AG09319 (cell line): ENCODE data around the gene ZNF629.

Source experiments
- DNase-seq: peaks from one replicate; pipeline ENCODE4 v3.0.0-alpha.2; 2010; ENCODE audit warnings: low read depth; ENCODE audit errors: extremely low read depth
- TF ChIP-seq, protein P1 (sequence below): IDR thresholded peaks from 2 replicates; pipeline ENCODE4 v1.5.1; 2011; ENCODE audit warnings: low read depth, mild to moderate bottlenecking, inconsistent platforms, low read length, moderate library complexity

Gene ZNF629

DNA sequence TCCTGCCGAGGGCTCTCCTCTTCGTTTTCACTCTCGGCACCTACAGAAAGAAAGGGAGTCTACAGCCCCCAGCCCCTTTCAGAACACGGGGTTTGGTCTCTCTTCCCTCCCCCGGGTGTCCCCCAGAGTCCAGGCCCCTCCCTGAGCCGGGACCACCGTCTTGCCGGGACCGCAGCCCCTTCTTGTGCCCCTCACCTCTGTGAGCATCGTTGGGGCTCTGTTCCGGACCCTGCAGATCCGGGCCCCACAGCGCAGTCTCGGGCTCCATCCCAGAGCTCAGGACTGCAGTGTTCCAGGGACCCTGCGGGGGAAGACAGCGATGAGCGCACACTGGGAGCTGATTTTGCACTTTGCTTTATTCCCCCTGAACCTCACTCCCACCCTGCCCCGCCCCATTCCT lies 2.8 kb downstream of the ZNF629 start:
- TF ChIP-seq, protein P1, sequence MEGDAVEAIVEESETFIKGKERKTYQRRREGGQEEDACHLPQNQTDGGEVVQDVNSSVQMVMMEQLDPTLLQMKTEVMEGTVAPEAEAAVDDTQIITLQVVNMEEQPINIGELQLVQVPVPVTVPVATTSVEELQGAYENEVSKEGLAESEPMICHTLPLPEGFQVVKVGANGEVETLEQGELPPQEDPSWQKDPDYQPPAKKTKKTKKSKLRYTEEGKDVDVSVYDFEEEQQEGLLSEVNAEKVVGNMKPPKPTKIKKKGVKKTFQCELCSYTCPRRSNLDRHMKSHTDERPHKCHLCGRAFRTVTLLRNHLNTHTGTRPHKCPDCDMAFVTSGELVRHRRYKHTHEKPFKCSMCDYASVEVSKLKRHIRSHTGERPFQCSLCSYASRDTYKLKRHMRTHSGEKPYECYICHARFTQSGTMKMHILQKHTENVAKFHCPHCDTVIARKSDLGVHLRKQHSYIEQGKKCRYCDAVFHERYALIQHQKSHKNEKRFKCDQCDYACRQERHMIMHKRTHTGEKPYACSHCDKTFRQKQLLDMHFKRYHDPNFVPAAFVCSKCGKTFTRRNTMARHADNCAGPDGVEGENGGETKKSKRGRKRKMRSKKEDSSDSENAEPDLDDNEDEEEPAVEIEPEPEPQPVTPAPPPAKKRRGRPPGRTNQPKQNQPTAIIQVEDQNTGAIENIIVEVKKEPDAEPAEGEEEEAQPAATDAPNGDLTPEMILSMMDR: no peak
- DNase-seq: no peak

DNA sequence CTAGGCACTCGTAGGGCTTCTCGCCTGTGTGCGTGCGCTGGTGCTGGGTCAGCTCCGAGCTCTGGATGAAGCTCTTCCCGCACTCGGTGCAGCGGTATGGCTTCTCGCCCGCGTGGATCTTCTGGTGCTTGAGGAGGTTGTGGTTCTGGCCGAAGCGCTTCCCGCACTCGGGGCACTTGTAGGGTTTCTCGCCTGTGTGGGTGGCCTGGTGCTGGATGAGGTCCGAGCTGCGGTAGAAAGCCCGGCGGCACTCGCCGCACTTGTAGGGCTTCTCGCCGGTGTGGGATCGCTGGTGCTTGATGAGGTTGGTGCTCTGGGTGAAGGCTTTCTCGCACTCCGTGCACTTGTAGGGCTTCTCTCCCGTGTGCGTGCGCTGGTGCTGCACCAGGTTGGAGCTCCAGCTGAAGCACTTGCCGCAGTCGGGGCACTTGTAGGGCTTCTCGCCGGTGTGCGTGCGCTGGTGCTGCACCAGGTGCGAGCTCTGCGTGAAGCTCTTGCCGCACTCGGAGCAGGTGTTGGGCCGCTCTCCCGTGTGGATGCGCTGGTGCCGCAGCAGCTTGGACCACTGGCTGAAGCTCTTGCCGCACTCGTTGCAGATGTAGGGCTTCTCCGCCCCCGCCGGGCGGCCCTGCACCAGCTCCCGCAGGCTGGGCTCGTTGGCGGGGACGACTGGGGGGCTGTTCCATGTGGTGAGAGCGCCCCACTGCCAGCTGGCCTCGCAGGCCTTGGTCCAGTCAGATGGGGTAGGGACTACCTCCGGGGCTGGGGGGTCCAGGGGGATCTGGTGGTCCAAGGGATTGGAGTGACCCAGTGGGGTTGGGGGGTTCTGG lies 3.5 kb downstream of the ZNF629 start:
- TF ChIP-seq, protein P1: no peak
- DNase-seq: no peak

DNA sequence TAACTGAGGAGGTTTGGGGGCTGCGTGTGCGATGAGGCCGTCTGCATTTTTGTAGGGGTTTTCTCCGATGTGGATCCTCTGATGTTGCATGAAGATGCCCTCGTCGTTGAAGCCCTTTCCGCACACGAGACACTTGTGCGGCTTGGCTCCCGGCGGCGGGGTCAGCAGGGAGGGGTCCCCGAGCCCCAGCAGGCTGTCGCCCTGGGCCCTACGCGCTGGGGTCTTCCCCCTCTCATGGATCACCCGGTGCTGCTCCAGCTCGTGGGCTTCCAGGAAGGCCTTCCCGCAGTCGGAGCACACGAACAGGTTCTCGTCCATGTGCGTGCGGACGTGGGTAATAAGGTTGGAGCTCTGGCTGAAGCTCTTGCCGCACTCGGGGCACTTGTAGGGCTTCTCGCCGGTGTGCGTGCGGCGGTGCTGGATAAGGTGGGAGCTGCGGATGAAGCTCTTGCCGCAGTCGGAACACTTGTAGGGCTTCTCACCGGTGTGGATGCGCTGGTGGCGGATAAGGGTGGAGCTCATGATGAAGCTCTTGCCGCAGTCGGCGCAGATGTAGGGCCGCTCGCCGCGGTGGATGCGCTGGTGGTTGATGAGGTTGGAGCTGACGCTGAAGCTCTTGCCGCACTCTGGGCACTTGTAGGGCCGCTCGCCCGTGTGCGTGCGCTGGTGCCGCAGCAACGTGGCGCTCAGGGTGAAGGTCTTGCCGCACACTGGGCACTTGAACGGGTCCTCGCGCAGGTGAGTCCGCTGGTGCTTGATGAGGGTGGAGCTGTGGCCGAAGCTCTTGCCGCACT lies 4.3 kb downstream of the ZNF629 start:
- DNase-seq: no peak
- TF ChIP-seq, protein P1: no peak

DNA sequence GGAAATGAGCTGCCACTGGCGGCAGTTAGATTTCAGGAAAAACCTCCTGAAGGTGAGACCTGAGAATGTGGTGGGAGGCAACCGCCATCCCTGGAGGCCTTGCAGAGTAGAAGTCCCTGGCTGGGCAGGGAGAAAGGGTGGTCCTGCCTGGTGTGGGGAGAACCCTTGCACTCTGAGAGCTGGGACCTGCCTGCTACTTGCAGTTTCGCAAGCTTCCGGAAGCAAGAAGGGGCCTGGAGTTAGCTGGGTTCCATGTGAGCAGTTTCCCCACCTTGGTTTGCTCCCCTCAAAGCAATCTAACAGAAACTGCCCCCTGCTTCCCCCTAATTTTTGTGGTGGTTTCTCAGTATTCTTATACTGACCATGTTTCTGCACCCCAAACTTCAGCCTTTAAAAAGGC lies 6.5 kb downstream of the ZNF629 start:
- TF ChIP-seq, protein P1: no peak
- no peak for DNase-seq

DNA sequence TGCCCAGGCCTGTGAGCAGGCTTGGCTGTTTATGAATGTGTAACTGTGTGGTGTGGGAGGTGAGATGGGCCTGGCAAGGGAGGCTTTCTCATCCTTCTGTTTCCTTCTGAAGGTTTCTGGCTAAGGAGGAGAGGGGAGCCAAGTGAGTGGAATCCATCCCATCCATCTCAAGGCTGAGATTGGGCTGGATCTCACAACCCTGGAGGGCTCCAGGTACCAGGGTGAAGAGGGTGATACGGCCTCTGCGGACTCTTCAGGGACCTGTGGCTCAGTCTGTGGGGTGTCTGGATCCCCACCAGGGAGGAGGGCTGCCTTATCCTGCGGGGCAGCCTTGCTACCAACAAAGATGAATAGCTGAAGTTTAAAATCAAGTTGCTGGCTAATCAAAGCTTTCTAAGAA lies 7.0 kb downstream of the ZNF629 start:
- TF ChIP-seq, protein P1: no peak
- no peak for DNase-seq

DNA sequence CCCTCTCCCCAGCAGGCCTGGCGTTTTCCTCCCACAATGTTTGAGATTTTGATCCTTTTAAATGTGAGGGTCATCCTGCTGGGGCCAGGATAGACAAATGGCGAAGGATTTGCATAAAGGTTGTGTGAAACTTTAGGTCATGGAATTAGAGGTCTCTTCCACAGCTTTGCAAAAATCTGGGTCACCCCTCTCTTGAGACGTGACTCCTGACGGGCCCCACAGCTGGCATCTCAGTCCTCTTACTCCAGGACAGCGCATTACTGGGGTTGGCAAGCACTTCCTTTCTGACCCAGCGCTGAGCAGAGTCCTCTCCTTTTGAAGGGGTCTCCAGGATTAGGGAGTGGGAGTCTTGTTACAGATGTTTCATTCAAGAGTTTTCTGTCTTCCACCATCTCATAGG lies 7.4 kb downstream of the ZNF629 start:
- DNase-seq: no peak
- TF ChIP-seq, protein P1: no peak

DNA sequence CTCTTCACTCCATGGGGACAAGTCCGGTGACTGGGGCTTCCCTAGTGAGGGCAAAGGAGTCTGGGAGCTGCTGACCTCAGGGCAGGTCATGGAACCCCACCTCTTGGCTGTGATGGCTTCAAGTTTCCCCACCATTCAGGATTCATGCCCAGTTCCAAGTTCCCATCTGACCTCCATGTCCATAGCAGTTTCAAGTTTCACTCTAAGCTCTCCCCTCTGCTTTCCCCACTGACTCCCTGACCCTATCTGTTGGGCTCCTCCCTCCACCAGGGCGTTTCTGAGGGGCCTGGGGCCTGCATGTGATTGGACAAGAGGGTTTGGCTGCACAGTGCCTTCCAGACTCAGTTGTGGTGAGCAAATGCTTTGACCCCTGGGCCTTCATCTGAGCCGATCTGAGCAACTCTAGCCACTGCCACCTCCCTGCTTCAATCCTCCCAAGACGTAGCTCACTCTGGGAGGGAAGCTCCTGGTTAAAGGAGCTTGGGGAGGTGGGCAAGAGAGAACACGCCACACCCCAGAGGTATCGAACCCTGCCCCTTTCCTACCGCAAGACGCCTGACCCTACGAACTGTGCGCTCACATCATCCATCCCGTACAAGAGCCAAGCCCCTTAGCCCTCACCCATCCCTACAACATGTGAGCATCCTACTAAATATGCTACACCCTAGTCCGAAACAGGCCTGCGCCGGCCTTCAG lies 8.3 kb downstream of the ZNF629 start:
- TF ChIP-seq, protein P1: no peak
- no peak for DNase-seq
